GM12878 (cell line): ENCODE results near the gene SAMSN1. TPM values are rescaled to one million over a fixed set of nuclear protein-coding genes. Genes with fewer than 3 reads are reported as not detected.

Experiments used
- BACH1 ChIP-seq: fragments of 450-650 bp; IDR thresholded peaks from 2 replicates; pipeline ENCODE4 v1.6.1; 2017; ENCODE audit warnings: mild to moderate bottlenecking, borderline replicate concordance
- BHLHE40 ChIP-seq, 2 experiments: fragments of 450-650 bp in 1 of 2; IDR thresholded peaks; 2 replicates each; pipeline ENCODE4 v1.6.1; 2011 to 2017; ENCODE audit warnings: low read depth in 2 of 2, borderline replicate concordance in 1 of 2, improper control_type of control experiment in 1 of 2, low read length in 1 of 2, mild to moderate bottlenecking in 1 of 2
- CHD4 ChIP-seq: fragments of 200-600 bp; sonication (generic); IDR thresholded peaks from 2 replicates; pipeline ENCODE4 v1.6.1; 2016; ENCODE audit warnings: mild to moderate bottlenecking
- CREM ChIP-seq: IDR thresholded peaks from 2 replicates; pipeline ENCODE4 v1.6.1; 2014; ENCODE audit warnings: antibody characterized with exemption, low read depth
- CTCF ChIP-seq, 3 experiments: IDR thresholded peaks in 2 of 3; conservative IDR thresholded peaks in 1 of 3; 2 replicates each; pipeline ENCODE4 v1.5.1; 2011; ENCODE audit warnings: low read depth in 3 of 3, low read length in 3 of 3, mild to moderate bottlenecking in 3 of 3, control low read depth in 2 of 3, moderate library complexity in 2 of 3, inconsistent platforms in 1 of 3, mixed read lengths in 1 of 3; ENCODE audit not compliant: control insufficient read depth in 2 of 3, insufficient read depth in 1 of 3; ENCODE audit errors: extremely low read depth in 1 of 3
- E4F1 ChIP-seq: fragments of 450-650 bp; IDR thresholded peaks from 2 replicates; pipeline ENCODE4 v1.6.1; 2018; ENCODE audit warnings: borderline replicate concordance, mild to moderate bottlenecking; ENCODE audit not compliant: partially characterized antibody
- ESRRA ChIP-seq: IDR thresholded peaks from 2 replicates; pipeline ENCODE4 v1.6.1; 2012; ENCODE audit warnings: mild to moderate bottlenecking, low read length, improper control_type of control experiment
- EZH2 ChIP-seq: IDR thresholded peaks from 2 replicates; pipeline ENCODE4 v1.6.1; 2012; ENCODE audit warnings: low read depth, mild to moderate bottlenecking, control low read depth, inconsistent platforms, low read length, borderline replicate concordance; ENCODE audit not compliant: control insufficient read depth
- JUND ChIP-seq: IDR thresholded peaks from 2 replicates; pipeline ENCODE4 v1.6.1; 2012; ENCODE audit warnings: low read depth, mild to moderate bottlenecking, low read length, improper control_type of control experiment, moderate library complexity
- MEF2A ChIP-seq: IDR thresholded peaks from 2 replicates; pipeline ENCODE4 v1.6.1; 2011; ENCODE audit warnings: low read depth, mild to moderate bottlenecking, low read length, moderate library complexity; ENCODE audit not compliant: insufficient read depth
- MYB ChIP-seq: fragments of 150-350 bp; IDR thresholded peaks from 2 replicates; pipeline ENCODE4 v1.6.1; 2014; ENCODE audit warnings: mild to moderate bottlenecking, low read depth, low read length, borderline replicate concordance
- NBN ChIP-seq: fragments of 450-650 bp; IDR thresholded peaks from 2 replicates; pipeline ENCODE4 v1.6.1; 2016
- NFYB ChIP-seq: IDR thresholded peaks from 2 replicates; pipeline ENCODE4 v1.6.1; 2011; ENCODE audit warnings: low read depth, mild to moderate bottlenecking, low read length, improper control_type of control experiment, moderate library complexity; ENCODE audit not compliant: insufficient read depth
- NR2C2 ChIP-seq: IDR thresholded peaks from 2 replicates; pipeline ENCODE4 v1.6.1; 2011; ENCODE audit warnings: borderline replicate concordance, low read depth; ENCODE audit not compliant: control insufficient read depth, insufficient read length
- POLR2AphosphoS5 ChIP-seq: IDR thresholded peaks from 2 replicates; pipeline ENCODE4 v1.6.1; 2011; ENCODE audit warnings: mild to moderate bottlenecking, low read length, inconsistent platforms
- SREBF2 ChIP-seq: IDR thresholded peaks from 2 replicates; pipeline ENCODE4 v1.6.1; 2012; ENCODE audit warnings: mild to moderate bottlenecking, low read length
- STAT1 ChIP-seq: fragments of 450-650 bp; conservative IDR thresholded peaks from 2 replicates; pipeline ENCODE4 v1.6.1; 2014; ENCODE audit warnings: antibody characterized with exemption, mild to moderate bottlenecking
- STAT3 ChIP-seq: IDR thresholded peaks from 2 replicates; pipeline ENCODE4 v1.6.1; 2011; ENCODE audit warnings: low read depth, low read length, improper control_type of control experiment
- TCF7 ChIP-seq: IDR thresholded peaks from 2 replicates; pipeline ENCODE4 v1.6.1; 2014; ENCODE audit warnings: antibody characterized with exemption, borderline replicate concordance
- USF1 ChIP-seq: IDR thresholded peaks from 2 replicates; pipeline ENCODE4 v1.6.1; 2011; ENCODE audit warnings: borderline replicate concordance, low read depth, mild to moderate bottlenecking, moderate library complexity, mixed read lengths, low read length; ENCODE audit not compliant: insufficient read depth; ENCODE audit errors: extremely low read length
- ZNF274 ChIP-seq: IDR thresholded peaks from one replicate; pipeline ENCODE4 v1.8.0; 2011; ENCODE audit not compliant: insufficient read length, insufficient read depth
- ZNF592 ChIP-seq: fragments of 450-650 bp; IDR thresholded peaks from 2 replicates; pipeline ENCODE4 v1.6.1; 2017; ENCODE audit warnings: mild to moderate bottlenecking, moderate library complexity
- polyA plus RNA-seq, 11 experiments: library from polyadenylated mRNA; depleted of rRNA in 4 of 11; unstranded in 6 of 11; stranded (reverse) in 5 of 11; fragments of >200 nt; fragmentation: Nextera tagmentation in 4 of 11; fragmentation: Illumina TruSeq in 1 of 11; extraction: Ambion mirVana in 4 of 11; extraction: Trizol in 1 of 11; gene quantifications; 1 replicate in 1 of 11; 2 replicates in 10 of 11; pipeline versions ENCODE4 v1.2.1 to v1.2.3, GENCODE V29; 2011 to 2016; ENCODE audit warnings: inconsistent platforms in 2 of 11, missing spikeins in 2 of 11, low read depth in 1 of 11
- total RNA-seq, 4 experiments: library from RNA; depleted of rRNA in 3 of 4; stranded (reverse); fragments of >200 nt in 3 of 4; fragmentation: Illumina TruSeq in 1 of 4; extraction: Trizol in 1 of 4; gene quantifications; 2 replicates each; pipeline versions ENCODE4 v1.2.1 to v1.2.3, GENCODE V29; 2013 to 2021

Gene SAMSN1
- total and polyA plus RNA-seq, 10 of the 15 experiments (the other 5 are each of a cell fraction or from before 2014, with no cell fraction given), result 23.2 to 102 (median 44.9) TPM

- TF ChIP-seq EZH2 (no peak), CTCF (IDR thresholded peaks at IDR 0.05 in 2 of 3, conservative IDR thresholded peaks at IDR 0.05 in 1 of 3; ENCODE audit: control insufficient read depth in 2 of 3, extremely low read depth in 1 of 3, insufficient read depth in 1 of 3, low read depth in 3 of 3, low read length in 3 of 3) (no peak), CREM (no peak), CHD4 (no peak), BACH1 (no peak), USF1 (no peak), MYB (no peak), JUND (no peak), STAT1 (no peak), TCF7 (no peak), NR2C2 (no peak), ZNF274 (no peak), STAT3 (no peak), SREBF2 (no peak), E4F1 (no peak), ZNF592 (no peak), ESRRA (no peak), NBN (0 out of 2 replicates have a peak, but pooled peaks have one; percentile 9), BHLHE40 (IDR thresholded peaks at IDR 0.05; ENCODE audit: borderline replicate concordance in 1 of 2, low read depth in 2 of 2, low read length in 1 of 2) (no peak), MEF2A (no peak), NFYB (no peak), POLR2AphosphoS5 (no peak)
Observed at GRCh38 chr21:14523234-14523633, 22.9 kb downstream of the SAMSN1 start (continued).
